SU-DHL-6 (cell line): ENCODE data around the gene TPH1.

Experiments used
- CTCF ChIP-seq: fragments of 200-600 bp; sonication (generic); IDR thresholded peaks from one replicate; pipeline ENCODE4 v1.5.1; 2017; ENCODE audit warnings: antibody characterized with exemption, mild to moderate bottlenecking, low read length, moderate library complexity; ENCODE audit not compliant: insufficient read depth, poor library complexity, severe bottlenecking
- EZH2phosphoT487 ChIP-seq: fragments of 200-600 bp; sonication (generic), shearing (Covaris generic); conservative IDR thresholded peaks from 2 replicates; pipeline ENCODE4 v1.6.1; 2018; ENCODE audit warnings: mild to moderate bottlenecking, antibody characterized with exemption, low read length, moderate library complexity, mixed read lengths

- TF ChIP-seq EZH2phosphoT487, result no peak
- TF ChIP-seq CTCF, result no peak
These were observed 15.3 kb upstream of the TPH1 start for GRCh38 chr11:18061351-18061750.
